ENCODE results near the gene COG5. TPM values are rescaled to one million over a fixed set of nuclear protein-coding genes. Genes with fewer than 3 reads are reported as not detected.
A peak's percentile ranks its signal among the peaks of the same experiment; 100 is the strongest.

The COG5 gene
- total RNA-seq, 1 donor from 2014 or later = 39.1 TPM

- DNase-seq (ENCODE audit: low spot score) = no peak
- Mint-ChIP-seq H3K36me3 (ENCODE audit: low read depth) (peaks cover 4% of the 10 kb centered on the region), H3K4me3 (no peak overlapping the region), H3K27me3 (ENCODE audit: insufficient read depth) (no peaks in the 10 kb centered on the region), H3K4me1 (ENCODE audit: low read depth) (no peaks in the 10 kb centered on the region), H3K27ac (no peak overlapping the region), H3K9me3 (no peaks in the 10 kb centered on the region)
- intact Hi-C loops (cut with micrococcal nuclease) = no loop called here
Observed at GRCh38 chr7:107494315-107494751, 69.4 kb downstream of the COG5 start.

- no peak overlapping the region for H3K27ac Mint-ChIP-seq
- DNase-seq (ENCODE audit: low spot score) = no peak
Observed at GRCh38 chr7:107492875-107493274, 70.8 kb downstream of the COG5 start.

GRCh38 chr7:107486041-107486440 is 77.7 kb downstream of the COG5 start:
- H3K9me3 Mint-ChIP-seq = no peaks in the 10 kb centered on the region
- intact Hi-C loops (cut with micrococcal nuclease) = no loop called here
- H3K27ac Mint-ChIP-seq = peak overlapping the region; percentile 62
- peaks cover 15% of the 10 kb centered on the region for H3K4me1 Mint-ChIP-seq (ENCODE audit: low read depth)
- no peaks in the 10 kb centered on the region for H3K27me3 Mint-ChIP-seq (ENCODE audit: insufficient read depth)
- DNase-seq (ENCODE audit: low spot score) = no peak
- peaks cover 3% of the 10 kb centered on the region for H3K36me3 Mint-ChIP-seq (ENCODE audit: low read depth)
- H3K4me3 Mint-ChIP-seq = peak overlapping the region; percentile 3

More at GRCh38 chr7:107492875-107493274, 70.8 kb downstream of the COG5 start:
- Mint-ChIP-seq H3K27me3 (ENCODE audit: insufficient read depth) (no peaks in the 10 kb centered on the region), H3K4me1 (ENCODE audit: low read depth) (no peaks in the 10 kb centered on the region), H3K36me3 (ENCODE audit: low read depth) (peaks cover 4% of the 10 kb centered on the region), H3K9me3 (no peaks in the 10 kb centered on the region), H3K4me3 (no peak overlapping the region)
- intact Hi-C loops (cut with micrococcal nuclease) = no loop called here

GRCh38 chr7:107482571-107482970 is 81.1 kb downstream of the COG5 start:
- intact Hi-C loops (cut with micrococcal nuclease) = no loop called here
- no peak overlapping the region for H3K4me3 Mint-ChIP-seq
- H3K27me3 Mint-ChIP-seq (ENCODE audit: insufficient read depth) = no peaks in the 10 kb centered on the region
- no peaks in the 10 kb centered on the region for H3K9me3 Mint-ChIP-seq
- no peak overlapping the region for H3K27ac Mint-ChIP-seq
- peaks cover 3% of the 10 kb centered on the region for H3K36me3 Mint-ChIP-seq (ENCODE audit: low read depth)
- no peak for DNase-seq (ENCODE audit: low spot score)
- peaks cover 15% of the 10 kb centered on the region for H3K4me1 Mint-ChIP-seq (ENCODE audit: low read depth)

GRCh38 chr7:107480932-107481331 is 82.8 kb downstream of the COG5 start:
- Mint-ChIP-seq H3K4me1 (ENCODE audit: low read depth) (peaks cover 7% of the 10 kb centered on the region), H3K27me3 (ENCODE audit: insufficient read depth) (no peaks in the 10 kb centered on the region), H3K36me3 (ENCODE audit: low read depth) (peaks cover under 1% of the 10 kb centered on the region), H3K27ac (no peak overlapping the region), H3K4me3 (no peak overlapping the region), H3K9me3 (no peaks in the 10 kb centered on the region)
- no peak for DNase-seq (ENCODE audit: low spot score)
- intact Hi-C loops (cut with micrococcal nuclease) = no loop called here

- Mint-ChIP-seq H3K27me3 (ENCODE audit: insufficient read depth) (no peaks in the 10 kb centered on the region), H3K36me3 (ENCODE audit: low read depth) (no peaks in the 10 kb centered on the region), H3K4me3 (no peak overlapping the region), H3K9me3 (no peaks in the 10 kb centered on the region), H3K4me1 (ENCODE audit: low read depth) (no peaks in the 10 kb centered on the region), H3K27ac (no peak overlapping the region)
- intact Hi-C loops (cut with micrococcal nuclease) = no loop called here
- DNase-seq (ENCODE audit: low spot score) = no peak
Observed at GRCh38 chr7:107479303-107479702, 84.4 kb downstream of the COG5 start.

GRCh38 chr7:107474104-107474521 is 89.6 kb downstream of the COG5 start:
- Mint-ChIP-seq H3K27ac (no peak overlapping the region), H3K36me3 (ENCODE audit: low read depth) (no peaks in the 10 kb centered on the region), H3K4me3 (no peak overlapping the region), H3K4me1 (ENCODE audit: low read depth) (no peaks in the 10 kb centered on the region), H3K27me3 (ENCODE audit: insufficient read depth) (no peaks in the 10 kb centered on the region), H3K9me3 (no peaks in the 10 kb centered on the region)
- no peak for DNase-seq (ENCODE audit: low spot score)
- intact Hi-C loops (cut with micrococcal nuclease) = no loop called here

GRCh38 chr7:107472116-107472515 is 91.6 kb downstream of the COG5 start:
- H3K27me3 Mint-ChIP-seq (ENCODE audit: insufficient read depth) = no peaks in the 10 kb centered on the region
- intact Hi-C loops (cut with micrococcal nuclease) = no loop called here
- no peaks in the 10 kb centered on the region for H3K9me3 Mint-ChIP-seq
- H3K27ac Mint-ChIP-seq = no peak overlapping the region
- no peaks in the 10 kb centered on the region for H3K36me3 Mint-ChIP-seq (ENCODE audit: low read depth)
- no peaks in the 10 kb centered on the region for H3K4me1 Mint-ChIP-seq (ENCODE audit: low read depth)
- DNase-seq (ENCODE audit: low spot score) = no peak
- no peak overlapping the region for H3K4me3 Mint-ChIP-seq

- Mint-ChIP-seq H3K4me1 (ENCODE audit: low read depth) (no peaks in the 10 kb centered on the region), H3K27me3 (ENCODE audit: insufficient read depth) (no peaks in the 10 kb centered on the region), H3K4me3 (no peak overlapping the region), H3K27ac (no peak overlapping the region), H3K36me3 (ENCODE audit: low read depth) (no peaks in the 10 kb centered on the region), H3K9me3 (no peaks in the 10 kb centered on the region)
- intact Hi-C loops (cut with micrococcal nuclease) = no loop called here
- no peak for DNase-seq (ENCODE audit: low spot score)
Observed at GRCh38 chr7:107471292-107472070, 92.2 kb downstream of the COG5 start.

GRCh38 chr7:107469929-107470328 is 93.8 kb downstream of the COG5 start, which contains the start of gene GPR22:
Gene GPR22, plus strand, starts transcription at chr7:107470057. Its CDS starts 4,004 bp downstream, at chr7:107474061.
- no peak within 1 kb of the TSS for H3K27ac Mint-ChIP-seq
- H3K9me3 Mint-ChIP-seq = no peaks in the 10 kb centered on the region
- H3K4me1 Mint-ChIP-seq (ENCODE audit: low read depth) = no peaks in the 10 kb centered on the region
- no peak for DNase-seq (ENCODE audit: low spot score)
- intact Hi-C loops (cut with micrococcal nuclease) = loop anchor here (10.0 kb wide), 1 partner anchor 195 kb away; the partner anchor contains the start of gene SLC26A4
- H3K4me3 Mint-ChIP-seq = no peak within 1 kb of the TSS
- no peaks in the 10 kb centered on the region for H3K27me3 Mint-ChIP-seq (ENCODE audit: insufficient read depth)
- no peaks in the 10 kb centered on the region for H3K36me3 Mint-ChIP-seq (ENCODE audit: low read depth)

- intact Hi-C loops (cut with micrococcal nuclease) = loop anchor here (10.0 kb wide), 1 partner anchor 196 kb away; the partner anchor contains the start of gene SLC26A4
- no peak for DNase-seq (ENCODE audit: low spot score)
- Mint-ChIP-seq H3K36me3 (ENCODE audit: low read depth) (no peaks in the 10 kb centered on the region), H3K4me1 (ENCODE audit: low read depth) (no peaks in the 10 kb centered on the region), H3K9me3 (no peaks in the 10 kb centered on the region), H3K27me3 (ENCODE audit: insufficient read depth) (no peaks in the 10 kb centered on the region), H3K27ac (no peak overlapping the region), H3K4me3 (no peak overlapping the region)
Observed at GRCh38 chr7:107468824-107469223, 94.9 kb downstream of the COG5 start.

- Mint-ChIP-seq H3K9me3 (no peaks in the 10 kb centered on the region), H3K4me1 (ENCODE audit: low read depth) (no peaks in the 10 kb centered on the region), H3K4me3 (no peak overlapping the region), H3K27ac (no peak overlapping the region), H3K27me3 (ENCODE audit: insufficient read depth) (no peaks in the 10 kb centered on the region), H3K36me3 (ENCODE audit: low read depth) (no peaks in the 10 kb centered on the region)
- intact Hi-C loops (cut with micrococcal nuclease) = loop anchor here (10.0 kb wide), 1 partner anchor 197 kb away; the partner anchor contains the start of gene SLC26A4
- DNase-seq (ENCODE audit: low spot score) = no peak
Observed at GRCh38 chr7:107467972-107468371, 95.7 kb downstream of the COG5 start.

GRCh38 chr7:107464666-107465226 is 99.0 kb downstream of the COG5 start:
- intact Hi-C loops (cut with micrococcal nuclease) = loop anchor here (10.0 kb wide), 1 partner anchor 200 kb away; the partner anchor contains the start of gene SLC26A4
- H3K9me3 Mint-ChIP-seq = no peaks in the 10 kb centered on the region
- H3K36me3 Mint-ChIP-seq (ENCODE audit: low read depth) = no peaks in the 10 kb centered on the region
- no peak overlapping the region for H3K4me3 Mint-ChIP-seq
- DNase-seq (ENCODE audit: low spot score) = no peak
- no peak overlapping the region for H3K27ac Mint-ChIP-seq
- no peaks in the 10 kb centered on the region for H3K27me3 Mint-ChIP-seq (ENCODE audit: insufficient read depth)
- H3K4me1 Mint-ChIP-seq (ENCODE audit: low read depth) = no peaks in the 10 kb centered on the region

Data from activated T-helper 1 cell treated with anti-CD3 and anti-CD28 coated beads, Interleukin-12 subunit alpha, Interleukin-12 subunit beta, Interleukin-2, Interleukin-4 antibody, amounts not matched to agents 30 ng/mL and 10 ng/mL and 1 ng/mL, durations not matched to agents 14 hours and 24 hours and 36 hours (primary cell).